Measurements from ENCODE around the gene SCG3.

SCG3 gene

DNA sequence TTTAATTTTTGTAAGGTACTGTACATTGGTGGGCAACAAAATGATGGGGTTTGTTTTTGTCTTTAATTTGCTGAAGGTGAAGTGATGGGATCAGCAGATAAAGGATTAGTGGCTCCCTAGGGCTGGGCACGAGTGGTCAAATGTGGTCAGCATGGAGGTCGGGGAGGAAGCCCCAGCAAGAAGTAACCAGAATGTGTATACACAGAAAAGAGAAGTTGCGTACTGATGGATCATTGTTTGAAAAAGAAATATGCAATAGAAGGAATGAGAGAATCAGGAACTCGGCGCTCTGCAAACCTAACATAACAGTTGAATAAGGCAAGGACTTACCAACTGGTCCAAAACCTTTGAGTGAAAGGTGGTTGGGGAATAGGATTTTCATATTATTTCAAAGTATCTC, 71.6 kb downstream of the SCG3 start:
- no peak overlapping the region for H2AFZ ChIP-seq (ENCODE audit: low read depth, low read length, severe bottlenecking)
- TF ChIP-seq, protein P1, sequence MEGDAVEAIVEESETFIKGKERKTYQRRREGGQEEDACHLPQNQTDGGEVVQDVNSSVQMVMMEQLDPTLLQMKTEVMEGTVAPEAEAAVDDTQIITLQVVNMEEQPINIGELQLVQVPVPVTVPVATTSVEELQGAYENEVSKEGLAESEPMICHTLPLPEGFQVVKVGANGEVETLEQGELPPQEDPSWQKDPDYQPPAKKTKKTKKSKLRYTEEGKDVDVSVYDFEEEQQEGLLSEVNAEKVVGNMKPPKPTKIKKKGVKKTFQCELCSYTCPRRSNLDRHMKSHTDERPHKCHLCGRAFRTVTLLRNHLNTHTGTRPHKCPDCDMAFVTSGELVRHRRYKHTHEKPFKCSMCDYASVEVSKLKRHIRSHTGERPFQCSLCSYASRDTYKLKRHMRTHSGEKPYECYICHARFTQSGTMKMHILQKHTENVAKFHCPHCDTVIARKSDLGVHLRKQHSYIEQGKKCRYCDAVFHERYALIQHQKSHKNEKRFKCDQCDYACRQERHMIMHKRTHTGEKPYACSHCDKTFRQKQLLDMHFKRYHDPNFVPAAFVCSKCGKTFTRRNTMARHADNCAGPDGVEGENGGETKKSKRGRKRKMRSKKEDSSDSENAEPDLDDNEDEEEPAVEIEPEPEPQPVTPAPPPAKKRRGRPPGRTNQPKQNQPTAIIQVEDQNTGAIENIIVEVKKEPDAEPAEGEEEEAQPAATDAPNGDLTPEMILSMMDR (IDR thresholded peaks at IDR 0.05; ENCODE audit: insufficient read depth, low read length, poor library complexity, severe bottlenecking), result no peak
- TF ChIP-seq EZH2phosphoT487 (conservative IDR thresholded peaks at IDR 0.05; ENCODE audit: low read length), result no peak
- H3K36me3 ChIP-seq (ENCODE audit: low read length), result no peaks in the 10 kb centered on the region
- no peaks in the 10 kb centered on the region for H4K20me1 ChIP-seq (ENCODE audit: low read depth, low read length)
- no peak overlapping the region for H3K9ac ChIP-seq (ENCODE audit: low read length)
- H3F3A ChIP-seq (ENCODE audit: insufficient read depth), result no peaks in the 10 kb centered on the region
- H3K9me2 ChIP-seq (replicated peaks; ENCODE audit: insufficient read depth, low read length), result no peaks in the 10 kb centered on the region
- H3K9me3 ChIP-seq (ENCODE audit: insufficient read depth, low read length), result no peaks in the 10 kb centered on the region
- no peak overlapping the region for H3K27ac ChIP-seq (ENCODE audit: low read depth, low read length)
- no peak overlapping the region for H3K4me2 ChIP-seq (ENCODE audit: low read depth, low read length, poor library complexity, severe bottlenecking)
- H3K79me2 ChIP-seq (ENCODE audit: insufficient read depth, low read length), result no peaks in the 10 kb centered on the region
- no peak overlapping the region for H3K4me3 ChIP-seq (ENCODE audit: insufficient read depth, low read length, poor library complexity, severe bottlenecking)
- H3K27me3 ChIP-seq (ENCODE audit: low read length), result no peaks in the 10 kb centered on the region

DNA sequence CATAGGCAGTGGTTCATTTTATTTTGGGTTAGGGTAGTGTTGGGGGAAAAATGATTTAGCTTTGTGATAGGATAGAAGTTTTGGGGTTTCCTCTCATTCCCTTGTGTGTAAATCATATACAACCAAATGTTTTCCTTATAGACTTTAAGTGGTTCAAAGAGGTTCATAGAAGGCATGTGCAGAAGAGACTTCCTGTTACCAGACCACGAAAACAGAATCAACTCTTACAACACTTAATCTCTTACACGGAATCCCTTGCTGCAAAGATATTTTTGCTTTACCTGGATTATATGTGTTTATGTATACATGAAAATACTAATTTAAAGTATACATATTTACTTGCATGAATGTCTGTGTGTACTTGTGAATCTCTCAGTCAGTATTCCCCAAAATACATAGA, 73.0 kb downstream of the SCG3 start:
- H3F3A ChIP-seq (ENCODE audit: insufficient read depth), result no peaks in the 10 kb centered on the region
- H3K27ac ChIP-seq (ENCODE audit: low read depth, low read length), result no peak overlapping the region
- H3K79me2 ChIP-seq (ENCODE audit: insufficient read depth, low read length), result no peaks in the 10 kb centered on the region
- no peak for TF ChIP-seq EZH2phosphoT487 (conservative IDR thresholded peaks at IDR 0.05; ENCODE audit: low read length)
- TF ChIP-seq, protein P1 (IDR thresholded peaks at IDR 0.05; ENCODE audit: insufficient read depth, low read length, poor library complexity, severe bottlenecking), result no peak
- H3K36me3 ChIP-seq (ENCODE audit: low read length), result no peaks in the 10 kb centered on the region
- no peaks in the 10 kb centered on the region for H3K9me2 ChIP-seq (replicated peaks; ENCODE audit: insufficient read depth, low read length)
- no peak overlapping the region for H3K9ac ChIP-seq (ENCODE audit: low read length)
- no peaks in the 10 kb centered on the region for H3K9me3 ChIP-seq (ENCODE audit: insufficient read depth, low read length)
- no peaks in the 10 kb centered on the region for H4K20me1 ChIP-seq (ENCODE audit: low read depth, low read length)
- no peak overlapping the region for H2AFZ ChIP-seq (ENCODE audit: low read depth, low read length, severe bottlenecking)
- no peak overlapping the region for H3K4me2 ChIP-seq (ENCODE audit: low read depth, low read length, poor library complexity, severe bottlenecking)
- no peaks in the 10 kb centered on the region for H3K27me3 ChIP-seq (ENCODE audit: low read length)
- no peak overlapping the region for H3K4me3 ChIP-seq (ENCODE audit: insufficient read depth, low read length, poor library complexity, severe bottlenecking)

DNA sequence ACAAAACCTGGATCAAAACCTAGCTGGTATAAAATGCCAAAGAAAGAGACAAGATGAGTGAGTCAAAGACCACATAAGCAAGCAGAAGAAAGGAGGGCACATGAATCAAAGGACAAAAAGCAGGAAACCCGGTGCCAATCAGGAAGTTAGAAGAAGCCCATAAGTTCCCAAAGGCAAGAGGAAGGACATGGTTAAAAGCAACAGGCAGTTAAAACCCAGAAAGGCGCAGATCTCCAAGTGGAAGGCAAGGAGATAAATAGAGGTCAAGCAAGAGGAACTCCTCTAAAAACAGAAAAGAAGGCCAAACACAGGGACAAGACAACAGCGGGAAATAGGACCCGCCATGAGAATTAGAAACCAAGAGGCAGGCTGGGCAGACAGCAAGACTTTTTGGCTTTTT, 74.5 kb downstream of the SCG3 start:
- Histone ChIP-seq H4K20me1 (ENCODE audit: low read depth, low read length) (no peaks in the 10 kb centered on the region), H3F3A (ENCODE audit: insufficient read depth) (no peaks in the 10 kb centered on the region), H3K9ac (ENCODE audit: low read length) (no peak overlapping the region), H3K36me3 (ENCODE audit: low read length) (no peaks in the 10 kb centered on the region), H3K79me2 (ENCODE audit: insufficient read depth, low read length) (no peaks in the 10 kb centered on the region), H3K27me3 (ENCODE audit: low read length) (no peaks in the 10 kb centered on the region), H3K4me2 (ENCODE audit: low read depth, low read length, poor library complexity, severe bottlenecking) (no peak overlapping the region), H3K4me3 (ENCODE audit: insufficient read depth, low read length, poor library complexity, severe bottlenecking) (no peak overlapping the region), H2AFZ (ENCODE audit: low read depth, low read length, severe bottlenecking) (no peak overlapping the region), H3K9me3 (ENCODE audit: insufficient read depth, low read length) (no peaks in the 10 kb centered on the region), H3K27ac (ENCODE audit: low read depth, low read length) (no peak overlapping the region), H3K9me2 (replicated peaks; ENCODE audit: insufficient read depth, low read length) (no peaks in the 10 kb centered on the region)
- TF ChIP-seq, protein P1 (IDR thresholded peaks at IDR 0.05; ENCODE audit: insufficient read depth, low read length, poor library complexity, severe bottlenecking), result no peak
- TF ChIP-seq EZH2phosphoT487 (conservative IDR thresholded peaks at IDR 0.05; ENCODE audit: low read length), result no peak

Measured in SU-DHL-6 (cell line).